K562 (cell line): Measurements from ENCODE around the gene CHST8. TPM values are rescaled to one million over a fixed set of nuclear protein-coding genes. Genes with fewer than 3 reads are reported as not detected.

Experiments
- ATAC-seq: fragments of 200-7000 bp; cut with Tn5 transposase; 3 replicates; pipeline ENCODE4 v1.9.1; 2020; ENCODE audit warnings: moderate library complexity
- BruUV-seq: library from RNA; stranded (reverse); fragments of 400-500 nt; replicated peaks from 2 replicates; lab custom pipeline; 2021; lab: Mats Ljungman, UMichigan
- CTCF ChIA-PET: fragments of 300-600 bp; formaldehyde crosslinking; extraction: SDS; loops from one replicate; lab custom pipeline; 2021; ENCODE audit warnings: low intra/inter-chr PET ratio; lab: Yijun Ruan, JAX
- POLR2A ChIA-PET: fragments of 300-600, 350-650 bp; sonication (Branson Sonifier 250); formaldehyde crosslinking; extraction: SDS; loops from one replicate; lab custom pipeline; 2021; ENCODE audit warnings: antibody characterized with exemption, inconsistent platforms; lab: Yijun Ruan, JAX
- DNase-seq, 4 experiments: peaks; one replicate each; pipeline versions ENCODE4 v3.0.0 to v3.0.0-alpha.2; 2011 to 2018; ENCODE audit warnings: low spot score in 3 of 4, mixed read lengths in 3 of 4; ENCODE audit errors: extremely low read depth in 1 of 4
- FAIRE-seq: peaks from 2 replicates; lab custom pipeline; 2011; peaks lifted over from hg19 to GRCh38; lab: Jason Lieb, UNC
- H2AFZ ChIP-seq: 2 replicates; pipeline ENCODE4 v1.6.0; 2011; ENCODE audit warnings: low read depth, low read length, control low read depth, inconsistent platforms
- H3K27ac ChIP-seq: fragments of 200-600 bp; 3 replicates; pipeline ENCODE4 v1.8.0; 2011; ENCODE audit warnings: low read depth, mild to moderate bottlenecking, control low read depth, inconsistent platforms, low read length, moderate library complexity, mixed read lengths; ENCODE audit errors: extremely low read depth
- H3K27me3 ChIP-seq, 2 experiments: fragments of 300-600 bp in 1 of 2; 2 replicates in 1 of 2; 3 replicates in 1 of 2; pipeline versions ENCODE4 v1.6.0 to v1.8.0; 2011; ENCODE audit warnings: inconsistent platforms in 2 of 2, low read length in 2 of 2, mild to moderate bottlenecking in 1 of 2, mixed read lengths in 1 of 2, moderate library complexity in 1 of 2; ENCODE audit not compliant: control insufficient read depth in 2 of 2, insufficient read depth in 2 of 2
- H3K36me3 ChIP-seq: fragments of 300-600 bp; 3 replicates; pipeline ENCODE4 v1.8.0; 2011; ENCODE audit warnings: mild to moderate bottlenecking, low read length, inconsistent platforms; ENCODE audit not compliant: control insufficient read depth, insufficient read depth
- H3K4me1 ChIP-seq, 2 experiments: fragments of 200-600 bp in 1 of 2; replicated peaks in 1 of 2; 2 replicates in 1 of 2; 3 replicates in 1 of 2; pipeline versions ENCODE4 v1.5.1 to v1.8.0; 2011; ENCODE audit warnings: inconsistent platforms in 2 of 2, low read length in 2 of 2, mild to moderate bottlenecking in 1 of 2, mixed read lengths in 1 of 2, moderate library complexity in 1 of 2; ENCODE audit not compliant: control insufficient read depth in 2 of 2, insufficient read depth in 2 of 2
- H3K4me2 ChIP-seq: 2 replicates; pipeline ENCODE4 v1.6.1; 2011; ENCODE audit warnings: low read length, control low read depth, inconsistent platforms, mixed read lengths; ENCODE audit not compliant: insufficient read depth
- H3K4me3 ChIP-seq: fragments of 200-600 bp; sonication (generic), shearing (Covaris generic); 2 replicates; pipeline ENCODE4 v1.5.1; 2016; ENCODE audit warnings: control low read depth, inconsistent platforms
- H3K79me2 ChIP-seq: fragments of 200-600 bp; 3 replicates; pipeline ENCODE4 v1.8.0; 2011; ENCODE audit warnings: low read length, inconsistent platforms; ENCODE audit not compliant: control insufficient read depth, insufficient read depth
- H3K9ac ChIP-seq, 2 experiments: 2 replicates each; pipeline versions ENCODE4 v1.6.0 to v1.6.1; 2011; ENCODE audit warnings: low read depth in 2 of 2, low read length in 2 of 2, control low read depth in 1 of 2, inconsistent platforms in 1 of 2, mild to moderate bottlenecking in 1 of 2, mixed read lengths in 1 of 2; ENCODE audit not compliant: insufficient read depth in 1 of 2
- H3K9me1 ChIP-seq: one replicate; pipeline ENCODE4 v1.6.0; 2011; ENCODE audit warnings: inconsistent platforms, mild to moderate bottlenecking, low read length, moderate library complexity; ENCODE audit not compliant: control insufficient read depth, insufficient read depth
- H3K9me3 ChIP-seq: replicated peaks from 2 replicates; pipeline ENCODE4 v1.5.1; 2011; ENCODE audit warnings: low read depth, low read length, inconsistent platforms; ENCODE audit not compliant: control insufficient read depth, insufficient read depth
- H4K20me1 ChIP-seq: replicated peaks from 2 replicates; pipeline ENCODE4 v1.6.1; 2011; ENCODE audit warnings: low read length, inconsistent platforms, mixed read lengths; ENCODE audit not compliant: control insufficient read depth, insufficient read depth
- GTF2A2 ChIP-seq: IDR thresholded peaks from 2 replicates; pipeline ENCODE4 v1.6.1; 2016; ENCODE audit warnings: mild to moderate bottlenecking, missing genetic modification characterization, missing compliant biosample characterization
- WGBS: fragments of 100-300 bp; shearing (Covaris generic); methylation state at CpG from one replicate; pipeline ENCODE4 v1.1.6; 2016; ENCODE audit warnings: low coverage, mixed read lengths; ENCODE audit not compliant: insufficient coverage; ENCODE audit errors: missing lambda C conversion rate; 5-methylcytosine and 5-hydroxymethylcytosine counted together
- in situ Hi-C: fragments of 300-500 bp; cut with MboI; formaldehyde crosslinking; loops from 4 replicates; pipeline ENCODE4 v1.15.0; 2018; ENCODE audit warnings: inconsistent platforms, mixed read lengths
- intact Hi-C: fragments of 100-400 bp; cut with micrococcal nuclease; formaldehyde crosslinking; loops from 2 replicates; pipeline ENCODE4 v1.14.2; 2022
- polyA plus RNA-seq, 8 experiments: library from polyadenylated mRNA; depleted of rRNA in 4 of 8; stranded (reverse) in 5 of 8; unstranded in 3 of 8; fragments of >200 nt; fragmentation: Nextera tagmentation in 2 of 8; fragmentation: Illumina TruSeq in 1 of 8; extraction: Ambion mirVana in 2 of 8; extraction: Trizol in 1 of 8; gene quantifications; 2 replicates each; pipeline versions ENCODE4 v1.2.1 to v1.2.3, GENCODE V29; 2011 to 2014; ENCODE audit warnings: inconsistent platforms in 1 of 8, missing spikeins in 1 of 8
- total RNA-seq, 7 experiments: library from RNA; depleted of rRNA in 6 of 7; stranded (reverse); fragments of >200 nt in 6 of 7; fragmentation: Illumina TruSeq in 2 of 7; extraction: Trizol in 2 of 7; gene quantifications; 2 replicates each; pipeline versions ENCODE4 v1.2.1 to v1.2.3, GENCODE V29; 2011 to 2021; ENCODE audit warnings: low replicate concordance in 1 of 7
- TF ChIP-seq, protein P1 (sequence below): sonication (generic); formaldehyde crosslinking; IDR thresholded peaks from 2 replicates; pipeline ENCODE4 v1.9.0; 2022; ENCODE audit warnings: mild to moderate bottlenecking, missing genetic modification reagents
- TF ChIP-seq, protein P2 (sequence below): fragments of 450-650 bp; IDR thresholded peaks from 2 replicates; pipeline ENCODE4 v1.6.1; 2018; ENCODE audit not compliant: partially characterized antibody

The CHST8 gene
- total and polyA plus RNA-seq, 9 of the 15 experiments (the other 6 are each of a cell fraction or from before 2014, with no cell fraction given), result 0.11 TPM; not detected in 8

DNA sequence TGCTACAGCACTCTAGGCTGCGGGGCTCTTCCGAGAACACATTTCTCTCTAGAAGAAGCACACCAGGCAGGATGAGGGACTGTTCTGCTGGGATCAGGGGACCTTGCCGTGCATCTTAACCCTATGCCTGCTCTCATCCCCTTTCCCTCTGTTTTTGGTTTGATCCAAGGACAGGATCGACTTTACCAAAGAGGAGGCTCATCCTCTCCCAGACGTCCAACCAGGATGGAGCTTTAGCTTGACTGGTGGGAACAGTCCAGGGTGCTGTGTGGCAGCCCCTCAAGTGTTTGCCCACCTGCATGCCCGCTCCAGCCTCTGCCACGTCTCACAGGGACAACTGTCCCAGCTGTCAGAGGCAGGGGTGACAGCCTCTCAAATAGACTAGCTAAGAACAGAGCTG is 132.6 kb downstream of the CHST8 start:
- TF ChIP-seq, protein P1, sequence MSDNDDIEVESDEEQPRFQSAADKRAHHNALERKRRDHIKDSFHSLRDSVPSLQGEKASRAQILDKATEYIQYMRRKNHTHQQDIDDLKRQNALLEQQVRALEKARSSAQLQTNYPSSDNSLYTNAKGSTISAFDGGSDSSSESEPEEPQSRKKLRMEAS (CRISPR knock-in tag), result no peak
- TF ChIP-seq, protein P2, sequence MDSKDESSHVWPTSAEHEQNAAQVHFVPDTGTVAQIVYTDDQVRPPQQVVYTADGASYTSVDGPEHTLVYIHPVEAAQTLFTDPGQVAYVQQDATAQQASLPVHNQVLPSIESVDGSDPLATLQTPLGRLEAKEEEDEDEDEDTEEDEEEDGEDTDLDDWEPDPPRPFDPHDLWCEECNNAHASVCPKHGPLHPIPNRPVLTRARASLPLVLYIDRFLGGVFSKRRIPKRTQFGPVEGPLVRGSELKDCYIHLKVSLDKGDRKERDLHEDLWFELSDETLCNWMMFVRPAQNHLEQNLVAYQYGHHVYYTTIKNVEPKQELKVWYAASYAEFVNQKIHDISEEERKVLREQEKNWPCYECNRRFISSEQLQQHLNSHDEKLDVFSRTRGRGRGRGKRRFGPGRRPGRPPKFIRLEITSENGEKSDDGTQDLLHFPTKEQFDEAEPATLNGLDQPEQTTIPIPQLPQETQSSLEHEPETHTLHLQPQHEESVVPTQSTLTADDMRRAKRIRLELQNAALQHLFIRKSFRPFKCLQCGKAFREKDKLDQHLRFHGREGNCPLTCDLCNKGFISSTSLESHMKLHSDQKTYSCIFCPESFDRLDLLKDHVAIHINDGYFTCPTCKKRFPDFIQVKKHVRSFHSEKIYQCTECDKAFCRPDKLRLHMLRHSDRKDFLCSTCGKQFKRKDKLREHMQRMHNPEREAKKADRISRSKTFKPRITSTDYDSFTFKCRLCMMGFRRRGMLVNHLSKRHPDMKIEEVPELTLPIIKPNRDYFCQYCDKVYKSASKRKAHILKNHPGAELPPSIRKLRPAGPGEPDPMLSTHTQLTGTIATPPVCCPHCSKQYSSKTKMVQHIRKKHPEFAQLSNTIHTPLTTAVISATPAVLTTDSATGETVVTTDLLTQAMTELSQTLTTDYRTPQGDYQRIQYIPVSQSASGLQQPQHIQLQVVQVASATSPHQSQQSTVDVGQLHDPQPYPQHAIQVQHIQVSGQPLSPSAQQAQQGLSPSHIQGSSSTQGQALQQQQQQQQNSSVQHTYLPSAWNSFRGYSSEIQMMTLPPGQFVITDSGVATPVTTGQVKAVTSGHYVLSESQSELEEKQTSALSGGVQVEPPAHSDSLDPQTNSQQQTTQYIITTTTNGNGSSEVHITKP, result peak; percentile 36
- no peak for TF ChIP-seq GTF2A2 (tag)
- Histone ChIP-seq H3K27me3 (peaks cover 2 to 40% of the 10 kb centered on the region in 2 experiments; a peak in 4 of 5 replicates), H4K20me1 (no peaks in the 10 kb centered on the region; the same call in 1 of the 2 replicates), H3K4me2 (no peak overlapping the region), H3K9me3 (no peaks in the 10 kb centered on the region), H3K4me3 (no peak overlapping the region), H3K36me3 (no peaks in the 10 kb centered on the region), H3K9ac (no peak overlapping the region), H3K27ac (no peak overlapping the region), H3K9me1 (no peaks in the 10 kb centered on the region), H2AFZ (no peak overlapping the region), H3K79me2 (no peaks in the 10 kb centered on the region), H3K4me1 (no peaks in the 10 kb centered on the region)
- in situ Hi-C loops (no loop called here), intact Hi-C loops (no loop called here)
- 1% methylated on average over 7 of the region's 7 CpGs for WGBS
- BruUV-seq, result no TSS peak
- DNase-seq (no peak), FAIRE-seq (no peak), ATAC-seq (no peak)
- POLR2A ChIA-PET, result interaction anchor here (0.5 to 0.8 kb wide), 2 partner anchors 237 to 544 kb away, joined by 3 read pairs; no protein-coding TSS in a partner anchor
- CTCF ChIA-PET, result no interaction called here
